Neutrophil (primary cell): ENCODE data around the gene SRSF2.

Experiments used
- H3K27ac ChIP-seq: fragments of 200-600 bp; sonication (generic); 2 replicates; pipeline ENCODE4 v1.5.1; 2016; ENCODE audit warnings: mild to moderate bottlenecking, moderate library complexity
- H3K27me3 ChIP-seq: fragments of 200-600 bp; sonication (generic); 2 replicates; pipeline ENCODE4 v1.6.0; 2016; ENCODE audit warnings: mild to moderate bottlenecking
- H3K36me3 ChIP-seq: fragments of 200-600 bp; sonication (generic); 2 replicates; pipeline ENCODE4 v1.5.1; 2017
- H3K4me1 ChIP-seq, 2 experiments: fragments of 200-600 bp in 1 of 2; sonication (generic) in 1 of 2; 1 replicate in 1 of 2; 2 replicates in 1 of 2; pipeline versions ENCODE4 v1.5.1 to v1.6.1; 2013 to 2016; ENCODE audit warnings: low read depth in 1 of 2, low read length in 1 of 2, mild to moderate bottlenecking in 1 of 2, moderate library complexity in 1 of 2; ENCODE audit not compliant: control insufficient read depth in 1 of 2, insufficient read depth in 1 of 2
- H3K4me3 ChIP-seq, 2 experiments: fragments of 200-600 bp in 1 of 2; sonication (generic) in 1 of 2; 1 replicate in 1 of 2; 2 replicates in 1 of 2; pipeline ENCODE4 v1.5.1; 2013 to 2016; ENCODE audit warnings: low read depth in 1 of 2, low read length in 1 of 2, mild to moderate bottlenecking in 1 of 2, moderate library complexity in 1 of 2
- H3K9me3 ChIP-seq: fragments of 200-600 bp; sonication (generic); 2 replicates; pipeline ENCODE4 v1.5.1; 2016
- CTCF ChIP-seq: fragments of 200-600 bp; sonication (generic); IDR thresholded peaks from 2 replicates; pipeline ENCODE4 v1.5.1; 2016; ENCODE audit warnings: antibody characterized with exemption

SRSF2 gene, protein sequence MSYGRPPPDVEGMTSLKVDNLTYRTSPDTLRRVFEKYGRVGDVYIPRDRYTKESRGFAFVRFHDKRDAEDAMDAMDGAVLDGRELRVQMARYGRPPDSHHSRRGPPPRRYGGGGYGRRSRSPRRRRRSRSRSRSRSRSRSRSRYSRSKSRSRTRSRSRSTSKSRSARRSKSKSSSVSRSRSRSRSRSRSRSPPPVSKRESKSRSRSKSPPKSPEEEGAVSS

DNA sequence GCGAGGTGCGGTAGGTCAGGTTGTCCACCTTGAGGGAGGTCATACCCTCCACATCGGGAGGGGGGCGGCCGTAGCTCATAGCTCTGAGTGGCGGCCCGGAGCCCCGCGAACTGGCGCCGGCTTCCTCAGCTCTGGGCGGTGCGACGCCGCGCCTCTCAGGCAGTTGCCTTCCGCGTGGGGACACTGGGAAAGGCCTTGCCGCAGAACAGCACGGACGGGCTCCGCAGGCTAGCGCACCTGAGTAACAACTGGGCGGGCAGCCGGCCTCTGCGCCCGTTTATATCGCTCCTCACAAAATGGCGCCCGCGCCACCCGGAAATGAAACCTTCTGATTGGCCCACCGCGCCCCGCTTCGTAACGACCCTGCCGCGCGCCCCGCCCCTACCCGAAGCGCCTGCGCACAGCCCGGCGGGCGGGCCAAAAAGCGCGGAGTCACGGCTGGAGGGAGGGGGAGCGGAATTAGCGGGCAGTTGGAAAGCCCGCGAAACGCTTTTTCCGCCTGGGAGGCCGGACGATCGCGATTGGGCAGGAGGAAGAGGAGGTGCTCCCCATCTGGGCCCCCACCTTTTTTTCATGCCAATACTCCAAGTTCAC, at the start of gene SRSF2:
SRSF2 (minus strand) TSS at position 250 of the 594 bp plus-strand sequence; CDS start at position 79, 171 bp downstream.
- peaks cover 40% of the 10 kb centered on the region for H3K36me3 ChIP-seq
- H3K27ac ChIP-seq, result peak within 1 kb of the TSS; percentile 96
- H3K4me1 ChIP-seq, result peaks cover 46 to 52% of the 10 kb centered on the region in 2 experiments
- peak within 1 kb of the TSS; percentile 92 for H3K4me3 ChIP-seq
- TF ChIP-seq CTCF, result no peak
- no peaks in the 10 kb centered on the region for H3K9me3 ChIP-seq
- no peaks in the 10 kb centered on the region for H3K27me3 ChIP-seq

GRCh38 chr17:76784926-76785325, 47.8 kb upstream of the SRSF2 start:
- Histone ChIP-seq H3K27me3 (no peaks in the 10 kb centered on the region), H3K9me3 (no peaks in the 10 kb centered on the region), H3K36me3 (peaks cover 24% of the 10 kb centered on the region), H3K4me3 (no peak overlapping the region), H3K4me1 (peaks cover 8 to 10% of the 10 kb centered on the region in 2 experiments), H3K27ac (no peak overlapping the region)
- no peak for TF ChIP-seq CTCF

DNA sequence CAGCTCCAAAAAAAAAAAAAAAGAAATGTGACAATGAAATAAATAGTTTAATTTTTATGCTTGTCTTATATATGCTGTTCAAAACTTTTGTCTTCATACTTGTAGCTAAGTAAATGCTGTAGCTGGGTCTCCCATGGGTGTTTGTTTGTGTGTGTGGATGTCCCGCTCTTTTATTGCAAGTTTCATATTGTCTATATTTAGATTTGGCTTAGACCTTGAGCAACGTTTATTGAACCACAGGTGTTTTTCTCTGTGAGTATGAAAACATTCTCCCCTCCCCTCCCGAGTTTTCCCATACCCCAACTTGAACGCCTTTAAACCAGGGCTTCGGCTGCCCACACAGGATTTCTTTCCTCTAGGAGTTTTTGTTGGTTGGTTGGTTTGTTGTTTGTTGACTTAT, 46.0 kb upstream of the SRSF2 start:
- Histone ChIP-seq H3K36me3 (peaks cover 38% of the 10 kb centered on the region), H3K27me3 (no peaks in the 10 kb centered on the region), H3K4me3 (no peak overlapping the region), H3K4me1 (peaks cover 8 to 10% of the 10 kb centered on the region in 2 experiments), H3K9me3 (no peaks in the 10 kb centered on the region), H3K27ac (no peak overlapping the region)
- TF ChIP-seq CTCF, result no peak

- H3K36me3 ChIP-seq, result peaks cover 56% of the 10 kb centered on the region
- H3K27me3 ChIP-seq, result no peaks in the 10 kb centered on the region
- H3K27ac ChIP-seq, result no peak overlapping the region
- no peak for TF ChIP-seq CTCF
- H3K9me3 ChIP-seq, result no peaks in the 10 kb centered on the region
- peaks cover 8 to 10% of the 10 kb centered on the region in 2 experiments for H3K4me1 ChIP-seq
- no peak overlapping the region for H3K4me3 ChIP-seq
Measured at GRCh38 chr17:76781056-76781982, 44.2 kb upstream of the SRSF2 start.

- no peaks in the 10 kb centered on the region for H3K9me3 ChIP-seq
- no peak for TF ChIP-seq CTCF
- no peak overlapping the region for H3K4me3 ChIP-seq
- H3K4me1 ChIP-seq, result no peaks in the 10 kb centered on the region
- H3K27ac ChIP-seq, result no peak overlapping the region
- H3K36me3 ChIP-seq, result peaks cover 87% of the 10 kb centered on the region
- no peaks in the 10 kb centered on the region for H3K27me3 ChIP-seq
Measured at GRCh38 chr17:76775021-76775600, 38.0 kb upstream of the SRSF2 start.
